Mesenchymal stem cell (in vitro differentiated cells and primary cell): ENCODE data around the gene SMG1.
"Not testable (repeated sequence)": the region's sequence is repeated elsewhere in the genome, so short reads cannot be mapped to it uniquely, and the experiment has no call there.

Experiments
- DNase-seq: peaks from one replicate; pipeline ENCODE4 v3.0.0-alpha.2; 2013
- H2AFZ ChIP-seq: one replicate; pipeline ENCODE4 v1.6.1; 2013; ENCODE audit warnings: low read depth, mild to moderate bottlenecking, control low read depth, inconsistent platforms, low read length, moderate library complexity
- H2AK5ac ChIP-seq: 2 replicates; pipeline ENCODE4 v1.6.1; 2013; ENCODE audit warnings: low read length, moderate library complexity, mild to moderate bottlenecking, inconsistent platforms; ENCODE audit not compliant: severe bottlenecking
- H2BK120ac ChIP-seq: one replicate; pipeline ENCODE4 v1.6.1; 2013; ENCODE audit warnings: low read depth, mild to moderate bottlenecking, inconsistent platforms, low read length, moderate library complexity
- H2BK12ac ChIP-seq, 2 experiments: one replicate each; pipeline ENCODE4 v1.6.1; 2013; ENCODE audit warnings: inconsistent platforms in 2 of 2, low read length in 2 of 2, mild to moderate bottlenecking in 2 of 2, moderate library complexity in 2 of 2, control low read depth in 1 of 2
- H2BK15ac ChIP-seq: one replicate; pipeline ENCODE4 v1.6.1; 2013; ENCODE audit warnings: mild to moderate bottlenecking, low read depth, inconsistent platforms; ENCODE audit not compliant: poor library complexity, severe bottlenecking
- H2BK5ac ChIP-seq: 2 replicates; pipeline ENCODE4 v1.6.1; 2013; ENCODE audit warnings: low read depth, mild to moderate bottlenecking, low read length, control low read depth, inconsistent platforms; ENCODE audit not compliant: poor library complexity, severe bottlenecking
- H3K14ac ChIP-seq, 2 experiments: one replicate each; pipeline ENCODE4 v1.6.1; 2013; ENCODE audit warnings: inconsistent platforms in 2 of 2, low read length in 2 of 2, control low read depth in 1 of 2, mild to moderate bottlenecking in 1 of 2, moderate library complexity in 1 of 2
- H3K18ac ChIP-seq, 2 experiments: one replicate each; pipeline ENCODE4 v1.6.1; 2013; ENCODE audit warnings: inconsistent platforms in 2 of 2, low read length in 2 of 2, control low read depth in 1 of 2, low read depth in 1 of 2, mild to moderate bottlenecking in 1 of 2
- H3K23ac ChIP-seq, 2 experiments: one replicate each; pipeline ENCODE4 v1.6.1; 2013; ENCODE audit warnings: inconsistent platforms in 2 of 2, low read length in 2 of 2, mild to moderate bottlenecking in 2 of 2, moderate library complexity in 2 of 2, control low read depth in 1 of 2
- H3K27ac ChIP-seq: 2 replicates; pipeline ENCODE4 v1.5.1; 2013; ENCODE audit warnings: mild to moderate bottlenecking, moderate library complexity, low read length, control low read depth, inconsistent platforms; ENCODE audit not compliant: poor library complexity, severe bottlenecking
- H3K27me3 ChIP-seq, 2 experiments: 2 replicates each; pipeline versions ENCODE4 v1.6.1 to v1.7.0; 2013; ENCODE audit warnings: low read length in 2 of 2, mild to moderate bottlenecking in 2 of 2, moderate library complexity in 2 of 2, control low read depth in 1 of 2, inconsistent platforms in 1 of 2; ENCODE audit not compliant: control insufficient read depth in 1 of 2, insufficient read depth in 1 of 2
- H3K36me3 ChIP-seq, 2 experiments: 2 replicates each; pipeline versions ENCODE4 v1.6.1 to v1.7.0; 2013; ENCODE audit warnings: low read length in 2 of 2, control low read depth in 1 of 2, inconsistent platforms in 1 of 2, low read depth in 1 of 2, mild to moderate bottlenecking in 1 of 2; ENCODE audit not compliant: insufficient read depth in 2 of 2, control insufficient read depth in 1 of 2
- H3K4ac ChIP-seq, 2 experiments: one replicate each; pipeline ENCODE4 v1.6.1; 2013; ENCODE audit warnings: inconsistent platforms in 2 of 2, low read length in 2 of 2, mild to moderate bottlenecking in 2 of 2, moderate library complexity in 2 of 2, control low read depth in 1 of 2, low read depth in 1 of 2
- H3K4me1 ChIP-seq: 2 replicates; pipeline ENCODE4 v1.6.1; 2013; ENCODE audit warnings: low read depth, low read length, control low read depth; ENCODE audit not compliant: control insufficient read depth, insufficient read depth
- H3K4me2 ChIP-seq: 2 replicates; pipeline ENCODE4 v1.6.1; 2013; ENCODE audit warnings: low read length, mild to moderate bottlenecking, inconsistent platforms; ENCODE audit not compliant: poor library complexity, severe bottlenecking
- H3K4me3 ChIP-seq, 2 experiments: 2 replicates each; pipeline versions ENCODE4 v1.5.1 to v1.7.0; 2013; ENCODE audit warnings: low read length in 2 of 2, mild to moderate bottlenecking in 2 of 2, control low read depth in 1 of 2, low read depth in 1 of 2; ENCODE audit not compliant: insufficient read depth in 1 of 2
- H3K79me1 ChIP-seq: replicated peaks from 2 replicates; pipeline ENCODE4 v1.6.1; 2013; ENCODE audit warnings: mild to moderate bottlenecking, control low read depth, low read length, inconsistent platforms; ENCODE audit not compliant: poor library complexity, severe bottlenecking
- H3K9ac ChIP-seq: 2 replicates; pipeline ENCODE4 v1.7.0; 2013; ENCODE audit warnings: mild to moderate bottlenecking, low read length, moderate library complexity
- H3K9me3 ChIP-seq: 2 replicates; pipeline ENCODE4 v1.7.0; 2013; ENCODE audit warnings: mild to moderate bottlenecking, low read length; ENCODE audit not compliant: control insufficient read depth
- H4K8ac ChIP-seq: one replicate; pipeline ENCODE4 v1.6.1; 2013; ENCODE audit warnings: inconsistent platforms, mild to moderate bottlenecking, low read length, moderate library complexity
- H4K91ac ChIP-seq: one replicate; pipeline ENCODE4 v1.6.1; 2013; ENCODE audit warnings: mild to moderate bottlenecking, low read length, inconsistent platforms
- WGBS: methylation state at CpG from one replicate; pipeline ENCODE4 v1.1.7; 2013; ENCODE audit warnings: mixed read lengths; 5-methylcytosine and 5-hydroxymethylcytosine counted together

SMG1 gene

GRCh38 chr16:18901194-18901593, 25.0 kb downstream of the SMG1 start:
- not testable (repeated sequence) for H4K91ac ChIP-seq, H4K8ac ChIP-seq, H2BK120ac ChIP-seq, H2AK5ac ChIP-seq, H3K4me2 ChIP-seq, H2BK5ac ChIP-seq, H3K9ac ChIP-seq, H3K36me3 ChIP-seq, H3K4me1 ChIP-seq, H3K18ac ChIP-seq, H3K27me3 ChIP-seq, H3K4me3 ChIP-seq, H2AFZ ChIP-seq, H3K27ac ChIP-seq, H3K79me1 ChIP-seq, H2BK12ac ChIP-seq, H3K4ac ChIP-seq, H2BK15ac ChIP-seq, DNase-seq, H3K23ac ChIP-seq, H3K14ac ChIP-seq, H3K9me3 ChIP-seq
- no CpG with 5 or more reads among the region's 1 CpG for WGBS

- not testable (repeated sequence) for H2AK5ac ChIP-seq, H3K4me1 ChIP-seq, H4K8ac ChIP-seq, H3K27me3 ChIP-seq, H2BK120ac ChIP-seq, H3K18ac ChIP-seq, H2BK5ac ChIP-seq, H3K9ac ChIP-seq, H4K91ac ChIP-seq, H3K9me3 ChIP-seq, H3K27ac ChIP-seq, H3K4ac ChIP-seq, H2BK12ac ChIP-seq, H3K4me3 ChIP-seq, H2BK15ac ChIP-seq, H3K4me2 ChIP-seq, DNase-seq, H3K14ac ChIP-seq, H3K79me1 ChIP-seq, H3K23ac ChIP-seq, H2AFZ ChIP-seq
- peaks cover 4 to 40% of the 10 kb centered on the region in 2 experiments for H3K36me3 ChIP-seq
- 96% methylated on average over 2 of the region's 2 CpGs for WGBS
Observed at GRCh38 chr16:18884456-18884855, 41.8 kb downstream of the SMG1 start.

GRCh38 chr16:18877734-18878133, 48.5 kb downstream of the SMG1 start:
- not testable (repeated sequence) for H2BK15ac ChIP-seq, H3K4ac ChIP-seq, DNase-seq

GRCh38 chr16:18877259-18877658, 48.9 kb downstream of the SMG1 start:
- WGBS = 100% methylated on average over 2 of the region's 4 CpGs
- H2BK120ac ChIP-seq, H3K14ac ChIP-seq, H3K27me3 ChIP-seq, H4K8ac ChIP-seq, H2BK5ac ChIP-seq, H3K27ac ChIP-seq, H3K4ac ChIP-seq, H3K9ac ChIP-seq, H3K23ac ChIP-seq, H3K4me2 ChIP-seq, H3K79me1 ChIP-seq, H2AFZ ChIP-seq, H2BK12ac ChIP-seq, H3K4me1 ChIP-seq, H2AK5ac ChIP-seq, H4K91ac ChIP-seq, DNase-seq, H3K4me3 ChIP-seq, H3K18ac ChIP-seq, H2BK15ac ChIP-seq, H3K9me3 ChIP-seq: not testable (repeated sequence)
- H3K36me3 ChIP-seq = peaks cover 11 to 47% of the 10 kb centered on the region in 2 experiments

More at GRCh38 chr16:18877734-18878133, 48.5 kb downstream of the SMG1 start:
- not testable (repeated sequence) for H2BK5ac ChIP-seq, H3K23ac ChIP-seq, H3K4me1 ChIP-seq, H2BK12ac ChIP-seq, H2AFZ ChIP-seq, H3K14ac ChIP-seq, H3K79me1 ChIP-seq, H3K4me2 ChIP-seq, H2AK5ac ChIP-seq, H3K9ac ChIP-seq, H4K91ac ChIP-seq, H4K8ac ChIP-seq, H3K4me3 ChIP-seq, H3K18ac ChIP-seq, H3K27me3 ChIP-seq, H2BK120ac ChIP-seq, H3K27ac ChIP-seq, H3K9me3 ChIP-seq
- 100% methylated on average over 3 of the region's 4 CpGs for WGBS
- H3K36me3 ChIP-seq = peaks cover 10 to 45% of the 10 kb centered on the region in 2 experiments
